ENCODE results near the gene URB2.

The URB2 gene

DNA sequence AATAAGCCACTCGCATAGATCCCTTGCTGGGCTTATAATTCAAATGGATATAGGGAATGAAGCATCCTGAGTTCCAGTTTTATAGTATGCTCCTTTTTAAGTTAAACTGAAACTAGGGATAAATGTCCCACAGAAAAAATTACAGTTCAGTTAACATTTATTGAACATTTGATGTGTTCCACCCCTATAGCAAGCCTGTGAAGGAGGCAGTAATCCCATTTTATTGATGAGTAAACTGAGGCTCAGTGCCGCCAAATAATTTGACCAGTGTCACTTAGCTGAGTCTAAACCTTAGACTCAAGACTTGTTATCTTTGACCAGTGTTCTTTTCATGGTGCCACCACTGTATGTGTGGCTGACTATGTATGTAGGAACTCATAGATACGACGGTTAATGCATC is 22.4 kb downstream of the URB2 start:
- DNase-seq: no peak

DNA sequence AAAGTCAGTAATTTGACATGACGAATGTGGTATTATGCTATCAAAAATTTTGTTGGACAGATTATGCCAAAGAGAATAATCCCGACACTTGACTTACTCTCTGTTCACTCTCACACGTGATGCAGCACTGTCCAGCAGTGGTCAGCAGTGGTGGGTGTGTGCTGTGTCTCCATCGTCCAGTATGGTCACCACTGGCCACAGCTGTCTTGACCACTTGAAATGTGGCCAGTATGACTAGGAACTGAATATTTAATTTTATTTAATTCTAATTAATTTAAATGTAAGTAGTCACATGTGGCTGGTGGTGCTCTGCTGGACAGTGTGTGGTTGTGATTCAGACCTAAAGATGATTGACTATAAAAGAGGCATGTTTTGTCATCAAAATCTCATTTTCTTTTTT is 24.0 kb downstream of the URB2 start:
- no peak for DNase-seq

DNA sequence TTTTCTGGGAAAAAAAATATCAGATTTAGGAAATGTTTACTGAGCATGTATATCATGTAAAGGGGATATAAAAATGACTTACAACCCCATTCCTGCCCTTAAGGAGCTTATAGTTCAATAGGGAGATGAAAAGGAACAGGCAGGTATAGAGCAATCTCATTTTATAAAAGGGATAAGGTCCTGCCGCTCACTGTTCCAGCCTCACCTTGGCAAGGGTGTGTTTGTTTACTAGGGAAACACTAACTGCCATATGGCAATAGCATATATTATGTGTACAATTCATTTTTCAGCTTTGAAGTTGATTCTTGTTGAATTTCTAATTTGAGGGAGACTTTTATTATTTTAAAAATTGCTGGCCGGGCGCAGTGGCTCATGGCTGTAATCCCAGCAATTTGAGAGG is 25.5 kb downstream of the URB2 start:
- no peak for DNase-seq

DNA sequence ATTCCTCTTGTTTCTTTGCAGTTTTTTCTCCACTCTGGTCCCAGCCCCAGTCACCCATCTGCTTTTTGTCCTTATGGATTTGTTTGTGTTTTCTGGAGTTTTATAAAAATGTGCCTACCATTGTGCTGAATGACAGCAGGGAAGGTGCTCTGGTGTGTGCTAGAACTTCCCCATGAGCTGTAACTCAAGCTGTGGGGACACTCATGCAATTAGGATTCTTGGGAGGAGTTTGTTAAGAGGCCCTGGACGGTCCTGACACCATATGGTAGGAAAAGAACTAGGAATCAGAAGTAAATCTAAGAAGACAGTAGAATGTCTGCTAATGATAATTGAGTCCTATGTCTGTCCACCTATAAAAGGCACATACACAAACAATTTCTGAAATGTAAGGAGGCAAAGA is 27.4 kb downstream of the URB2 start:
- DNase-seq: no peak

DNA sequence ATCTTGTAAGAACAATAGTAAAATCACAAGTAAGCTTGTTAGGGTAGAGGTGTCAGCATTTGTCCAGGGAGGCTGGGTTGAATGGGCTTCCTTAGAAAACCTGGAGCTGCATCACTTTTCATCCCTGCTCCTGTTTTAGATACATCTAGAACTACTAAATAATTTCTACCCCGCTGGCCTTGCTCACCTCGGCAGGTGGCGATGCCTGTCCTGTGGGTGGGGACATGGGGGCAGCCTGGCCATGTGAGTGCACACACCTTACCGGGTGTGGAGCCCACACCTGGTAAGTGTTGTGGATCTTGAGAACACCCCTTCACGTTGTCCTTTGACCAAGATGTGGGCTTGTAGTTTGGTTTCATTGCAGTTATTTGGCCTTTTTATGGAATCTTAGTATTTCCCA is 29.7 kb downstream of the URB2 start:
- DNase-seq: no peak

DNA sequence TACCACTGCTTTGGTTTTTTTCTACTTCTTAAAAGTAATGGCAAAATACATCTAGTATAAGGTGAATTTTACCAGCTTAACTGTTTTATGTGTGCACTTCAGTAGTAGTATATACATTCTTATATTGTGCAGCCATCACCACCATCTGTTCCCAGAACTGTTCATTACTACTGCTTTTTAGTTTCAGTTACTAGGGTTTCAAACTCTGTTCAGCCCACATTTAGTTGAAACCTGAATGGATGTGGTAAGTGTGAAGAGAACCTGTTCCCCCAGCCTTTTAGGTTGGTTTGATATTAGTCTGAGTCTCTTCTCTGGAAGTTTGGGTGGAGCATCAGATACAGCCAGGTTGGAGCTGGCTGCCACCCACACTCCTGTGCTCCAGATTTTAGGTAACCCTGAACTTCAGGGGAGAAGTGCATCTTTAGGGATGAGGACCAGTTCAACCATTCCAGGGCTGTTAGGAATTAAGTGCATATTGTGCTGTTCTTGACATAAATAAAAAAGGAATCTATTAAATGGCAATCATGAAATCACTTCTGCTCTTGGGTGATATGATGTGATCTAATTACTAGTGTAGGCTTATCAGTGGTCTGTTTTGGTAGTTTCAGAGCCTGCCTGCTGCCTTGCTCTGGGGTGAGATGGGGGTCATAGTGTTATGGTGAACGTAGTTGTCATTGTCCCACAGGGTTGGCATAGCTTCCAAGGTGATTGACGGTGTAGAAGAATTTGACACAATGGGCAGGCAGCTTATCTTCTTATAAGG is 32.1 kb downstream of the URB2 start:
- no peak for DNase-seq

DNA sequence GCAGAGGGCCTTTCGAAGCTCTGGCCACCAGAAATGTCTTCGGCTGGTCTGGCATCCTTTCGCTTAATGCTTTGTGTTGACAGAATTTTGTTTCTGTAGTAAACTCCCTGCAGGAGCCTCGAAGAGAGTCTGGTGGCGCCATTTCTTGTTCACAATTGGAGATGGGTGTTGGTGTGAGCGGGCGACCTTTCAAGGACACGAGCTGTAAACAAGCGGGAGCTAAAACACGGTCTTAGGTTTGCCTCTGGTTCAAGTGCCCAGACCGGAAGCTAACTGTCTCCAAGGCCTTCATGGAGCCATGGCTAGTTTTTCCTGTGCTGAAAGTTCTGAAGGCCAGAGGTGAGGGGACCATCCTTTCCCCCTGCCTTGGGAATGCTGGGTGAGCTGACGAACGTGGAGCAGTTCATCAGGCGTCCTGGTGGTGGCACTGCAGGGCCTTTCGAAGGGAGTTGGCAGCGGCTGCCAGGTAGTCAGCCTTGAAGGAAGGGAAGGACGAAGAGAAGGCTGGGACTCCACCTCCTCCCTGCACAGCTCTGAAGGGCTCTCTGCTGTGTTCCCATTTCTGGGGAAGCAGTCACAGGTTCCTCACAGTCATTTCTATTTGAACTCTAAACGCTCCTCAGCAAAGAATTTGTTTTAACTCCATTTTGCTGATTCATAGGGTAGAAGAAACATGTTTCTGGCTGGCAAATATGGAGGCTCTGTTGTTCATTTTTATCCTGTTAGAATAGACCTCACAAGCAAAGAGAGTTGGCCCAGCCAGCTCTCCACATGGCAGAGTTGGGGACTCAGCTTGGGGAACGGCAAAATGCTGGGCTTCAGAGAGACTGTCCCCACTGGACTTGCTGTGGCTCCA is 35.2 kb downstream of the URB2 start:
- DNase-seq: peak; percentile 69

DNA sequence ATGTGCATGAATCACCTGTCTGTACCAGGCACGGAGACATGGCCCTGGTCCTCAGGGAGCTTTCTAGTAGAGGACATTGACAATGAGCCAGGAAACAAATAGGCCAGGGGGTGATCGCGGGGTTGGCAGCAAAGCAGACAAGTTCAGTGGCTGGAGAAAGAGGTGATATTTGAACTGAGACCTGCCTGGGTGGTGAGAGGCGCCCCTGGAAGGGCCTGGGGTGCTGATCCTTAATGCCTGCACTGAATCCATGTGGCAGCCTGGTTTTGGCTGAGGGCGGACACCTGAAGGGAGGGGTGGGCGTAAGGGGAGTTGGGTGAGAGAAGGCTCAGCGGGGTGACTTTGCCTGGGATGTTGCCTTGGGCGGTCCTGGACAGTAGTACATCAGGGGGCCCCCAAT is 35.9 kb downstream of the URB2 start:
- no peak for DNase-seq

DNA sequence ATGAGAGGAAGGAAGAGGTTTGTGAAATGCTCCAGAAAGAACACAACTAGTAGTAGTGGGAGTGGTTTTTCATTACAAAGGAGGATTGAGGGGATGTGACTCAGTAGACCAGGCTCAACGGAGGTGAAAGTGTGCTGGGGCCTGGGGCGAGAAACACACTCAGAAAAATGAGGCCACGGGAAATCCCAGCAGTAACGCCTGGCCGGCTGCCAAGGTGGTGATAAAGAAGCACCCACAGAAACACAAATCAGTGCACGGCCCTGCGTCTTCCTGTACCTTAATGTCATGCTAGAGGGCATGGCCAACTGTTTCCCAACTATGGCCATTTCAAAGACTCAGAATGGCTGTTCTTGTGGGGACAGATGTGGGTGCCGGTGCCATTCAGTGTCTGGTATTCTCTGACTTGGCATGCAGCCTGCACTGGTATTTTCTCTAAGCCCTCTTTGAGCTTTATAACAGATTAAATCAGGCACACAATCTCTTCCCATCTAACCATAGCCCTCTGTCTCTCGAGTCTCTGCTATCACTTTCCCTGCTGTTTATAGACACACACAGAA is 38.2 kb downstream of the URB2 start:
- DNase-seq: no peak

DNA sequence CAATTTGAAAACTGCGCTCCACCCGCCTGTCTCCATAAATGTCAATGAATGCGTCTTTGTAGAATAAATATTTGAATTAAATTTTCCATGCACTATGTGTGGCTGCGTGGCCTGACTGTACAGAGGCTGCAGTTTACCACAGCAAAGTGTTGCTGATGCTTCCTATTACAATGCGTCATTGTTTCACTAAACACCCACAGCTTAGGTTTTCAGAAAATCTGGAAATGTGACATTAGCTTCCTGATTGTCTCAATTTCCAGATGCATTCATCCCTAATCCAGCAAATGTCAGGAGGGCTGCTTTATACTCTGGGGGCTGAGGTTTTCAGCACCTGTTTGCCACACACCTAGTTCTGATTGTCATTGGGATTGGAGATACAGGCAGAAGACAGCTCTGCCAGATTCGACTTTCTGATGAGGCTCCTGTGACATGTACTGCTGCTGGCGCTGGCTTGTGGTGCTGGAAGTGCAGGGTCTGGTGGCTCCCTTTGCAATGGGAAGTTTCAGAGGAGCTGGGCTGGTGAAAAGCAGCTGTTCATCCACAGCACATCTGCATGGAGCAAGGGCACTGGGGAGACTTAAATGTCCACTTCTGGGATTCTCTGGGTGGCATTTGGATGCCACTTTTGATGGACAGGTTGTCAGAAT is 40.0 kb downstream of the URB2 start:
- no peak for DNase-seq

DNA sequence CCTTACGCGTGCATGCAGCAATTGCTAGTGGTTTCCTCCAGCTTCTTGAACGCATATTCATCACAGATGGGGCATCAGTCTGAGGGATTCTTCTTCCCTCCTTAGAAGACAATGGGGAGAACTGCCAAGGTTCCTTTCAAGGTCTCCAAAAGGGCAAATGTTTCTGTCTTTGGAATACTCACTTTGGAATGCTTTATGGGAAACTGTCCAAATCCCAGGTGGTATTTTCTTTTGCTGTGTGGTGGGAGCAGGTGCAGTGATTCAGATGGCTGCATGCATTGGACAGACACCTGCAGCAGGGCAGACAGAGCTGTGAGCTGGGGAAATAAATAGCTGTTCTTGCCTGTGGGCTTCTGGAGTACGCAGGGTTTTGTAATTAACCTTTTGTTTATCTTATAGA is 40.5 kb downstream of the URB2 start:
- peak; percentile 17 for DNase-seq

DNA sequence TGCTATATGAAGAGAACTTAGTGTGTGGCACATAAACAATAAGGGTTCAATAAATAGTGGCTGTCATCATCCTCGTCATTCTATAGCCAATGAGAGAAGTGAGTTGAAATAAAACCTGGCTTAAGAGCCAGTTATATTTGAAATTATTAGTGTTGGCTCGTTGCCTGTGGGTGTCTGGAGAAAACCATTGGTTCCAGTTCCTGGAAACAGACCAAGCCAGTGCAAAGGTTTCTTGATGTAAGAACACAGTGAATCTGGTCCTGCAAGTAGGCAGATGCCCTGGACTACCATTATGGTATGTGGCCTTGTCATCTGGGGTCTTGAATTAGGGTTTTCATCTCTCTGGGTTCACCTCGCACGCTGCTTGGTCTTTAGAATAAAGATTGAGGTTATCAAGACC is 43.3 kb downstream of the URB2 start:
- peak; percentile 29 for DNase-seq

DNA sequence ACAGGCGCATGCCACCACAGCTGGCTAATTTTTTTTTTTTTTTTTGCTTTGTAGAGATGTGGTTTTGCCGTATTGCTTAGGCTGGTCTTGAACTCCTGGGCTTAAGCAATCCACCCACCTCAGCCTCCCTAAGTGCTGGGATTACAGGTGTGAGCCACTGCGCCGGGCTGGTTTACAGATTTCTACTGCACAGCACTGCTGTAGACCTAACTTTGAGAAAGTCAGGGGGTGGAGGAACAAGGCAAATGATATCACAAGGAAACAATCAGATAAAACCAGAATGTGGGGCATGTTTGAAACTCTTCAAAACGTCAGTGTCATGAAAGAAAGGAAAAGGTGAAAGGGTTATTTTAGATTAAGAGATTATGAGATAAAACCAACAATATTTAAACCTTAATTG is 45.3 kb downstream of the URB2 start:
- DNase-seq: no peak

DNA sequence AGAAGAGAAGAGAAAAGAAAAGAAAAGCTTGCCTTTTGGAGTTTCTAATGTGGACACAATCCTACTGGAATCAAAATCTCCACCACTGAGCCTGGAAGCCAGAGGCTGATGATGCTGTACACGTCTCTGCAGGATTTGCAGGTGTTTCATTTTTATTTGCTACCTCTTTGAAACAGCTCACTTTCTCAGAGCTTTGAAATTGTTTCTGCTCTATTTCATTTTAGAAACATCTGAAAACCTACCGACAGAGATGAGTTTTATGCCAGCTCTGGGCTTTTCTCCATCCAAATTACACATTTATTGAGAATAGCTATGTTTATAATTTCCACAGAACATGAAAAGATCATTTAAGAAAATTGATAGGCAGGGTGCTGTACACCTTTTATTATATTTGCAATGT is 46.2 kb downstream of the URB2 start:
- no peak for DNase-seq

DNA sequence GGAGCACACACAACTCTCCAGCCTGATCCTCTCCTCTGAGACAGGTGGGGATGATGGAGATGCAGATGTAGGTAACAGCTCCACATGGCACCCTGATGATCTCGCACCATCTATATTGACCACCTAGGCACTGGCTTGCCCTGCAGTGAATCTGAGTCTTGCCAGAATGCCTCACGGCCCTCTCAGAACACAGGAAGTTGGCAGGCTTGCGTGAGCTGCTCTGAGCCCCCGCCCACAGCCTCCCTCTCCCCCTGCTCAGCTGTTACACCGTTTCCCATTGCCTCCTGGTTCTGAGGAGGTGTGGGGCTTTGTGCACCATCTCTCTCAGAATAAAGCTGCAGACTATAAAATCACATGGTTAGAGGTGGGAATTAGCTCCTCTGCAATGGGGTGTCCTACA is 48.0 kb downstream of the URB2 start:
- no peak for DNase-seq

DNA sequence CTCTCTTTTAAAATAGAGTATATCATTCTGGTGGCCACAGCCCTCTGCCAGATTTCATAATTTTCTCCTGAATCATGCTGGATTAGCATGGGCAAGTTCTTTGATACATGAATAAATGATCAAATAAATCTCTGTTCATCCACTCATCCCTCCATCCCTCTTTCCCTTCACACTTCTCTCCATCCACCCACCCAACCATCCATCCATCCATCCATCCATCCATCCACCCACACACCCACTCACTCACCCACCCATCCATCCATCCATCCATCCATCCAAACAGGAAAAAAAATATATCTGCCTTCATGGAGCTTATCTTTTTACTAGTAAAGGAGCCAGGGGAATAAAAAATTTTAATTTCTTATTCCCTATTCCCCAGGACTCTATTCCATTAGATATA is 49.3 kb downstream of the URB2 start:
- DNase-seq: no peak

DNA sequence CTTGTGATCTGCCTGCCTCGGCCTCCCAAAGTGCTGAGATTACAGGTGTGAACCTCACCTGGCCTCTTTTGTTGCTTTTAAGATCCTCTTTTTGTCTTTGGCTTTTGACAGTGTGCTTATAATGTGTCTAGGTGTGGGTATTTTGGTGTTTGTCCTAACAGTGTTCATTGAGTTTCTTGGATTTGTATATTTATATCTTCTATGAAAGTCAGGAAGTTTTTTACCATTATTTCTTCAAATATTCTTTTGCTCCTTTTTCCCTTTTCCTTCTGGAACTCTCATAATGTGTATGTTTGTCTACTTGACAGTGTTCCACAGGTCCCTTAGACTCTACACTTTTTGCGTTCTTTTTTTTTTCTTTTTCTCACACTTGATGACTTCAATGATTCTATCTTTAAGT is 59.1 kb downstream of the URB2 start:
- DNase-seq: no peak

DNA sequence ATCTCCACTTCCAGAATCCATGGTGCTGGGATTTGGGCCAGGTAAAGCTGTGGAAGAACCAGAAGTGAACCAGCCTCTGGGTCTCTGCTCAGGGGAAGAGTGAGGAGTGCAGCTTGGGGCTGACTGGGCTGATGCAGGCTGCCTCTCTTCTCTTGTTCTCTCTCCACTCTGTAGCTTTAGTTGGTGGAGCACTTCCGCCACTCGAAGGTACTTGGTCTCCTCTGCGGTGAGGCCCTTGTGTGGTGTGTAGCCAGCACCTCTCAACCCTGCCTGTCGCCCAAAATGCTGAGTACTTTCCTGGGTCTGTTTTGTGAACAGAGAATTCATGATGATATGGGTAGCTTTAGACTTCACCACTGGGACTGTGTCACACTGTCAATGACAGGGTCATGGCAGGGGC is 63.2 kb downstream of the URB2 start:
- no peak for DNase-seq

DNA sequence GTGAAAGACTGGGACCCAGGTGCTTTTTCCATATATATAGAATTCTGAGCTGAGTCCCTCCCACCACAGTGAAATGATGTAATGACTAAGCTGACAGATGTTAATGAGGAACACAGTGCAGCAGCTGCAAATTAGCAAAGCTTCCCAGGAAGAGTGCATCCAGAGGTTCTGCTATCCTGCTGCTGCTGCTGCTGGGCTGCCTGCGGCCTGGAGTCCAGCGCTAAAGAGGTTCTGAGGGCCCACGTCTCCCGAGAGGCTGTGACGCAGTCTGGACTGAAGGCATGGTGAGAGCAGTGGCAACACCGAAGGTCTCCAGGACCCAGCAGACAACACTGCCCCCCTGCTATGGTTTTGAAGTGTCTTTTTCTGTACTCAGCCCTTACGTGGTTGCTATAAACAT is 63.9 kb downstream of the URB2 start:
- DNase-seq: no peak

DNA sequence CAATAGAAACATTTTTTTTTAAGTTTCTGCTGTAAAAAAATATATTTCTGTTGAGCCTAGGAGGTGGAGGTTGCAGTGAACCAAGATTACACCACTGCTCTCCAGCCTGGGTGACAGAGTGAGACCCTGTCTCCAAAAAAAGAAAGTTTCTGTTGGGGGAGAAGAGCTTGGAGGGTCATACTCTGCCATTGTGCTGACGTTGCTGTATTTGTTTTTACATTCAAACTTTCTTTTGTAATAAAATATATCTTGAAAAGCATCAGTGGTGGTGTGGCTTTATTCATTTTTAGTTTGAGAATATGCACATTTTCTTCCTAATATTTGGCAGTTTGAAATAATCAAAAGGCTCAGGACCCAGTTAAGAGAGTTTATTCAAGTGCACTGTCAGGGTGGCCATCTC is 64.6 kb downstream of the URB2 start:
- no peak for DNase-seq

DNA sequence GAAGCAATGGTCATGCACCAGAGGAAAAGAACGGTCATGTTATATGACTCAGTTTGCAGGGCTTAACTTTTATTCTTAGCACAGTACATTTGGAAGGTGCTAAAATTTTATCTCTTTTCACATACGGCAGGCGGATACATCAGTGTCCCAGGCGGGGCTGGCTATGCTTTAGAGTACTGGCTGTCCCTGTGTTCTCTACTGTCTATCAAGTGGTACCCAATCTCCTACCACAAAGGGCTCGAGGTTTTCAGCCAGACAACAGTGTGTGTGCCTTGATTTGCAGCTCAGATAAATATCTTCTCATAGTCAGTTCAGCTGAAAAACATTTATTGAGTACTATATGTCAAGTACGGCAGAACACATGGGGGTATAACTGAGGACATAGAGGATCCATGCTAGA is 65.3 kb downstream of the URB2 start:
- no peak for DNase-seq

DNA sequence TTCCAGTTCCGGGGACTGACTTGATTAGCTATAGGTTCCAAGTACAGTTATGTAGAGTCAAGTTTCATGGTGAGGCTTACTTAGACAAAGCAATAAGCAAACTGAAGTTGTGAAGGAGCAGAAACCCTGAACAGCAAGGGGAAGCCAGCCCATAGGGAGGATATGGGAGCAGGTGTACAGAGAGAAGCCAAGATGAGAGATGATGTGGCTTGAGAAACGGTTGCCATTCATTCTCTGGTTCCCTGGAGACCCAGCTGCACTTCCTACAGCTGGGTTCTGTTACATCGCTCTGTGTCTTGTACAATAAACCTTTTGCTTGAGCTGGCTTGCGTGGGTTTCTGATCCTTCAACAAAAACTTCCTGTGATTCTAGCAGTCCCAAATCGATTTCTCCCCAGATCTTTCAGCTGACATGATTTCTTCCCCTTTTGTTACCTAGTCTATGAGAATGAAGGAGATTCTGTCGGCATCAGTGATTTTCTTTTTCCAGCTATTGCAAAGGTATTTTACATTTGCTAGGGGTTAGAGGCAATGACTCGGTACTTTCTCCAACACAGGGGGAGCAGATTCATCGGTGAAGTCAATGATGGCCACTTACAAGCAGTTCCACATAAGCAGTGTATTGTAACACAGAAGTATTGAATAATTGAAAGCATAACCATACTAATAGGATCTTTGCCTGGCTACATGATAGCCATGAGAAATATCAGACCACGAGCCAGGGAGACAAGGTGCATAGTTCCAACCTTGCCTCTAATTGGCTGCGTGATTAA is 67.3 kb downstream of the URB2 start:
- peak; percentile 45 for DNase-seq
